Measurements from ENCODE around the gene FOXJ1.
"Not testable (repeated sequence)": the region's sequence is repeated elsewhere in the genome, so short reads cannot be mapped to it uniquely, and the experiment has no call there.

Gene FOXJ1, protein sequence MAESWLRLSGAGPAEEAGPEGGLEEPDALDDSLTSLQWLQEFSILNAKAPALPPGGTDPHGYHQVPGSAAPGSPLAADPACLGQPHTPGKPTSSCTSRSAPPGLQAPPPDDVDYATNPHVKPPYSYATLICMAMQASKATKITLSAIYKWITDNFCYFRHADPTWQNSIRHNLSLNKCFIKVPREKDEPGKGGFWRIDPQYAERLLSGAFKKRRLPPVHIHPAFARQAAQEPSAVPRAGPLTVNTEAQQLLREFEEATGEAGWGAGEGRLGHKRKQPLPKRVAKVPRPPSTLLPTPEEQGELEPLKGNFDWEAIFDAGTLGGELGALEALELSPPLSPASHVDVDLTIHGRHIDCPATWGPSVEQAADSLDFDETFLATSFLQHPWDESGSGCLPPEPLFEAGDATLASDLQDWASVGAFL

DNA sequence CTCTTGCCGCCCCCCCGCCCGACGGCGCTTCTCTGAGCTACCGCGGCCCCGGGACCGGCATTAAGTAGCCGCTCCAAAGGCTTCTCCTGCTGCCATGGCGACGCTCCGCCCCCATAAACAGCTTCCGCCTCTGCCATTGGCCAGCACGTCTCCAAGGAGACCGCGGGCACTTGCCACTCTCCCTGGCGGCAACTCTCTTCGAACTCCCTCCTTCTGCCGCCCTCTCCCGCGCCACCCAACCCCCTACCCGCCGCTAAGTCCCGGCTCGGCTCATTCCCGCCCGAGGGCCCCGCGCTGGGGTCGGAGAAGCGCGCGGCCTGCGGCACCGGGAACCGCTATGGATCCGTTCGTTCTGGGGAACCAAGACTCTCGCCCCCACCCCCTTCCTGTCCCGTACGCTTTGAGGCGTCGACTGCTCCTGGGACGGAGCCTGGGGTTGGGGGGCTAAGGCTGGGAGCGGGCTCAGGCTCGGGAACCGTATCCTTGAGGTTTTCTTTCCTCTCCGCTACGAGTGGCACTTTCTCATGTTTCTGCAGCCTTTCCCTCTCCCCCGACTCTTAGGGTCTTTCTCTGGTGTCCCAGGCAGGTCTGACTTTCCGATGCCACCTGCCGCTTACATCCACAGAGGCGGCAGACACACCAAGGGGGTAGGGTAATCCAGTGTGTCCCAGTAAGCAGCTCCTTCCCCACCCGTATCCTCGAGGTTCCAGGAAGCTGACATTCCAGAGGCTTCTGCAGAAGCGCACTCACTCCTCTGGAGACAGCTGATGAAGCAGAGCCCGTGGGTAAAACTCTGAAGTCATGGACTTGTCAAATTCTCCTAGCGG lies at the start of gene FOXJ1:
Gene FOXJ1, minus strand, starts transcription at position 34 of the 827 bp plus-strand sequence. CDS start 850 bp downstream, outside the sequence.
- DNase-seq (ENCODE audit: low read depth), result peak; percentile 75

DNA sequence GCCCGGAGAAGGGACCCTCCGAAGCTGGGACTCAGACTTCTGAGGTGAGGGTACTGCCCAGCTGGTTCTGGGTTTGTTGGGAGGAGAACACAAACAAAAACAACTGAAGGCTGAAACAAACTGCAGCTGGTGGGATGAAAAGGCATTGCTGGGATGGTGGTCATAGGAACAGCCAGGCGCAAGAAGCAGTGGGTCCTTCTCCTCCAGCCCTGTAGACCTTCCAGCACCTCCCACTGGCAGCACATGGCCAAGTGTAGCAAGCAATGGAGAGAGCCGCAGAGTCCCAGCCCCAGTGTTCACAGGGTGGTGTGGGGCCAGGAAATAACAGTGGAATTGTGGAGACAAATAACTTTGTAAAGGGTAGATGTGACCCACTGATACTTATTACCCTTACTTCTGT lies 48.7 kb upstream of the FOXJ1 start:
- no peak for DNase-seq (ENCODE audit: low read depth)

DNA sequence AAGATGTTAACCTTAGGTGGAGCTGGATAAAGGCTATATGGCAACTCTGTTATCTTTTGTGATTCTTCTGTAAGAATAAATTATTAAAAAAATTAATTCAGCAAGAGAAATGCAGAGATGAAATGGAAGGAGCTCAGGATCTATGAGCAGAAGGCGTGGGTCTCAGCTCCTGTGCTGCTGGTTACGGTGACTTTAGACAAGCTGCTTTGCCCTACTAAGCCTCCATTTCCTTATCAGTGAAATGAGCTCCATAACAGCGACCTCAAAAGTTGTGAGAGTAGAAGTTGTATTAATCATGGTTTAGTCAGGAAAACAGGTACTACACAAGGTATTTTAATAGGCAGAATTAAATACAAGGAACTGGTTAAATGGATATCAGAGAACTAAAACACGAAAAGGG lies 48.2 kb upstream of the FOXJ1 start:
- DNase-seq (ENCODE audit: low read depth), result no peak

DNA sequence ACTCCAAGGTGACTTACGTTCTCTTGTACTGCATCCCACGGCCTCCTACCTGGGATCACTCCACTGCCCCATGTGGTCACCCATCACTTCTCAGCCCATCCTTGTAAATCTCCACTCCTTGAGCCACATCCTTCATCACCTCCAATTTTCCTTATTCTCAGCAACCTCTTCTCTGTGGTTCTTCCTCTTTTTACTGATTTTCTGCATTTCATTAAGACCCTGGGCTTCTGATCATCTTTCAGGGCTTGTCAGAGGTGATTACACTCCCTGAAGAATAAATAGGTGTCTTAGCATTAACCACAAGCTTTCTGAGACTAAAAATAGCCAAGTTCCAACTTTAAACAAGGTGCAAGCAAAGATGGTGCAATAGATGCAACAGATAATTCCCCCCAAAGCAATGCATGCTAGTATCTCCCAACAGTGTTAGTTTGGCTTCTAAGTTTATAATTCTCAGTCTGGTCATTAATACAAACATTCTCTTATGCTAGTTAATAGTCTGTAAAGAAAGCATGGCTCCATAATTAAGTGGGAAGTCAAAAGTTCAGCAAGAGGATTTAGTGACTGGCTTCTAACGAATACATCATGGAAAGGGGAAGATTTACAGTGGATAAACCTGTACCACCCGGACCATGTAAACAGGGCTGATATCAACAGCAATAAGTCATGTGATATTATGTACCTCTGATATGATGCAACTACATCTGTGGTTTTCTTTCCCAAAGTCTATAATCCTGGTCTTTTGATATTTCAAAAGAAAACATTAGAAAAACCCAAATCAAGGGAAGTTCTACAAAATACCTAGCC lies 47.4 kb upstream of the FOXJ1 start:
- no peak for DNase-seq (ENCODE audit: low read depth)

DNA sequence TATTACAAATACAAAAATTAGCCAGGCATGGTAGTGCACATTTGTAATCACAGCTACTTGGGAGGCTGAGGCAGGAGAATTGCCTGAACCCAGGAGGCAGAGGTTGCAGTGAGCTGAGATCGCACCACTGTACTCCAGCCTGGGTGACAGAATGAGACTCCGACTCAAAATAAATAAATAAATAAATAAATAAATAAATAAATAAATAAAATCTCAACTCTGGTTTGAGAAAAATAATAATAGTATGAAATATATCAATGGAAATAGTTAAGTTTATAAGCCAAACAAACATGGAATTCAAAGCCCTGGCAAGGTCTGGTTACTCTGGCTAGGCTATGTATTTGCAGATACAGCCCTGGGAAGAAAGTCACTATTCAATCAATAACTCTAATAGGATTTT lies 45.7 kb upstream of the FOXJ1 start:
- DNase-seq (ENCODE audit: low read depth), result not testable (repeated sequence)

DNA sequence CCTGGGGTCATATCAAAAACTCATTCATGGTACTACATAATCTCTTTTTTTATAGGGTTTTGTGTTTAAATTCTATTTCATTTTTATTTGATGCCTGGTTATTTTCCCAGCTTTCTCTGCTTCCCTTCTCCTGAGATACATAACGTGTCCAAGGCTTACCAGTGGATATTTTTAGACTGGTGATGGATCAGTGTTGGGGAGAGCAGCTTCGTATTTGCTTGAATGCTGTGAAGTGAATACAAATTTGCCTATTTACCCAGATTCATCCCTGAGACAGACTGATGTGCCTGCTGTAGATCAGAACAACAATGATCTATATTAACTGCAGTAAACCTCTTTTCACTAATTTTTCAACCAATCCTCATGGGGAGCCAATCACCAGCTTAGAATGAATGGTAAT lies 43.2 kb upstream of the FOXJ1 start:
- no peak for DNase-seq (ENCODE audit: low read depth)

DNA sequence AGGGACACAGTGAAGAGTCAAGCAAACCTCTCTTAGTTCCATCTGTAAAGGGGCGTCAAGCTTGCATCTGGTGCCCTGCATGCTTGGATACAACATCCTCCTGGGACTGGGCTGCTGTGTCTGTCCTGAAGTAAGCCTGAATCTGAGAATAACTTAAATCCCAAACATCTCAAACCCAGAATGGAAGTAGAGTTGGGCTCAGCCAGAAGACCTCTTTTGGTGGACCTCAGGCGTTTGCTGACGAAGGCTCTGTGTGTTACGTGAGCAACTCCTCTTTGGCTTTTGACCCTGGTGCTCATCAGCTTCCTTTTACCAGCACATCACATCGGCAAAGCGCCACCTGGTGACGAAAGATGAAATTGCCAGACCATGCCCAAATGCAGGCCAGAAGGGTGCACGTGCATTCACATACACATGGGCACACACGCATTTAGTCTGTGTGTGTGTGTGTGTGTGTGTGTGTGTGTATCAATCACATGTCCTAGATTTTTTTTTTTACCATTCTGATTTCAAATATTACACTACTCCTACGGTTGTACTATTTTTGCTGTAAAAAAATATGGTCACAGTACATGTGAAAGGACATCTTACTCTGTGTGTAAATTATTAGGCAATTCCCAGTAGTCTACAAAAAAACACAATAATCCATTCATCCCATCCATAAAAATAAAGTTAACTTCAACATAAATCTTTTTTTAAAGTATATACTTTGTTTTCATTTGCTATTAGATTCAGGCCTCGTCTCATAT lies 41.1 kb upstream of the FOXJ1 start:
- peak; percentile 88 for DNase-seq (ENCODE audit: low read depth)

DNA sequence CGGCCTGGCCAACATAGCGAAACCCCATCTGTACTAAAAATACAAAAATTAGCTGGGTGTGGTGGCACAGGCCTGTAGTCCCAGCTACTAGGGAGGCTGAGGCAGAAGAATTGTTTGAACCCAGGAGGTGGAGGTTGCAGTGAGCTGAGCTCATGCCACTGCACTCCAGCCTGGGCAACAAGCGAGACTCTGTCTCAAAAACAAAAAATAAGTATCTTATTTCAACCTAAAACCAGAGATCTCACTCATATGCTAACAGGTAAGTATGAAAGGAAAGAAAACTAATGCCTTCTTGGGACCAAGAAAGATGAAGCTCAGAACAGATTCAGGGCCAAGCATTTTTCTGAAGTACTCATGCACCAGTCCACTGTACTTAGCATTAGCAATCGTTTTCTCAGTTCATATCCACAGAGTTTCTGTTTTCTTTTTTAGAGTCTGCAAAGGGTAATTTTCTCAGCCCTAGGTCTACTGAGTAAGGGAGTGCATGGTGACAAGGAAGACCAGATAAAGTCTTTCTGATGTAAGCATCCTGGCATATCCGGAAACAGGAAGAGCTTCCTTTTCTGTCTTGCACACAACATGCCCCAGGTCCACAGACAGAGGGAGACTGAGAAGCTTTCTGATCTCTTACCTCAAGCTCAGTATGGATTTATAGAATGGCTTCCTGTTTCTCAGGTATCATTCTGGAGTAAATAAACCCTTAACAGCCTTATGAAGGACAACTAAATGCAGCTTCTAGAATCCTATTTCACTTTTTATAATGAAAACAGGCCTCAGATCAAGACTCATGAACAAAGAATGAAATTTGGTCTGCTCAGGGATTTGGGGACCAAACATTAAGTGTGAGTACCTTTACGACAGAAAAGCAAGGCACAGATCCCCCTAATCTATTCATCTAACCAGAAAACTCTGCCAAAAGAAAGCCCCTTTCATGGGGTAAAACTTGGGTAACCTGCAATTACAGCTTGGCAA lies 38.7 kb upstream of the FOXJ1 start:
- DNase-seq (ENCODE audit: low read depth), result no peak

DNA sequence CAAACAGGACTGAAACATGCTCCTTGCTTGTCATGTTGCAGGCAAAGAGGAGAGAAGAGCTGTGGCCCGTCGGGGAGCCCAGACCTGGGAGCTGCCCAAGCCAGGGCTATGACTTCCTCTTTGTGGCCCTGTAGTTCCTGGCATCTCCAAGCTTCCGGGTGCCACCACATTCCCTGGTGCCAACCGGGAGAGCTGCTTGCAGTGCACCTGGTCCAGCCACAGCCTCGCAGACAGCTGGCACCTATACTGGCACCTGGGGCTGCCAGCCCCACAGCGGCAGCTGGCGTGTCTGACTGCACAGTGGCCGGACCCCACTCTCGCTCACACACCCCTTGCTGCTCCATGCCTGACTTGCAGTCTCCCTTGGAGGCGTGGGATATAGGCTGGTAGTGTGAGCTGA lies 37.1 kb upstream of the FOXJ1 start:
- no peak for DNase-seq (ENCODE audit: low read depth)

DNA sequence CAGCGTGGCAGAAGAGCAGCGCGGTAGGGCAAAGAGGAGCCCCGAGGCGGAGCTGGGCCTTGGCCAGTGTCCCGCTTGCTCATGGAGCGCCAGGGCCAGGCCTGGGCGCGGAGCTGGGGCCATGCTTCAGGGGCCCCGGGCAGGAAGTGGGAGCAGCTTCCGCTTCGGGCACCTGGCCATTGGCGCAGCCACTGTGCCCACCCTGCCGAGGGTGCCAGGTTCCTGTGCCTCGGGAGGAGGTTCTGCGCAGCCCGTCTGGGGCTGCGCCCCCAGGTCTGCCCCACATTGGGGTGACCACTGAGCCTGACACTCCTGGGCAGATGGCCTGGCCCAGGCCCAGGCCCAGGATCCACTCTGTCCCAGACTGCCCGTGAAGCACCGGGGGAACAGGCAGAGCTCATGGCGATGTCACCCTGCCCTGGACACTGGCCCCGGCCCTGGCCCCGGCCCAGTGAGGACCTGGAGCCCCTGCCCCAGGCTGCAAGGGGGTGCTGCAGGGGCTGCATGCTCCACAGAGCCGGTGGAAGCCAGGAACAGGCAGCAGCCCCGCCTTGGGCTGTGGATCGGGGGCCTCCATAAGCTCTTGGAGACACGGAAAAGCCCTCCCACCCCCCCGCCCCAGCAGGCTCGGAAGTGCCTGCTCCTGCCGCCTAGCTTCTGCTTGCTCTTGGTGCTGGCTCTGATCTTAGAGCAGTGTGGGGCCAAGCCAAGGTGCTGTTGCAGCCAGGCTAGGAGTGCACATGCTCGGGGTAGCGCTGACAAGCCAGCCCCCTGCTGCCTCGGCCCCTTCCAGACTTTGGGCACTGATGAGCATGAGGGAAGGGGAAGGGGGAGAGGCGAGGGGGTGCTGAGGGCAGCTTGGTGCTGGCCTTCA lies 35.9 kb upstream of the FOXJ1 start:
- no peak for DNase-seq (ENCODE audit: low read depth)

DNA sequence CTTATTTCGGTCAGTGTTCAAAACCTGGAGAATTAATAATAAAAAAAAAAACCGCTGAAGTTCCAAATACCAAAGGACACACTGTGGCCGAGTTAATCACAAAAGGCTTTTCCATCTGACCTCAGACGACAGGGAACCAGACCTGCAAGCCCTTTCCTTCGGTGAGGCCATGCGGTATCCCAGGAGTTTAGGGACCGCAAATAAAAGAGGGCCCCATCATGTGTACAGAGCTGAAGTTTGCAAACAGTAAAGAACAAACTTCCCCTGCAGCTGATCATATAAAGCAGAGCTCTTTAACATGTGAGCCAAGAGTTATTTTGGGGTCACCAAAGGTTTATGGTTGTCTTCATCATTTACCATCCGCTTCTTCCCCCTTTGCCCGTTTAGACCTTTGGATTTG lies 33.0 kb upstream of the FOXJ1 start:
- no peak for DNase-seq (ENCODE audit: low read depth)

DNA sequence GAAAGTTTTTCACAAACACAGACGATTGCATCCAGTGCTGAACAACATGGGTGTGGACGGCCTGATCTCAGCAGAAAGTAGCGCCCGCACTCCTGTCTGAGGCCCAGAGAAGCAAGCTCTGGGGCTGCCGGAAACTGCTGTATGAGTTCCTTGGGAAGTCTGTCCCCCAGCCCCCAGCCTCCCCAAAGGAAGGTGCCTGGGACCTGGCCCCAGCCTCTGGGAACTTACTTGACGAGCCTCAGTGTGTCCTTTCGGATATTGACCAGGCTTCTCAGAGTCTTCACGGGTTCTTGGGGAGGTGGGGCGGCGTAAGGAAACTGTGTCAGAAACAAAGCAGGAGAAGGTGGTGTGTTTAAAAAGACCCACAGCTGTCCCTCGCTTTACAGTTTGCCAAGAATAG lies 32.4 kb upstream of the FOXJ1 start:
- DNase-seq (ENCODE audit: low read depth), result no peak

DNA sequence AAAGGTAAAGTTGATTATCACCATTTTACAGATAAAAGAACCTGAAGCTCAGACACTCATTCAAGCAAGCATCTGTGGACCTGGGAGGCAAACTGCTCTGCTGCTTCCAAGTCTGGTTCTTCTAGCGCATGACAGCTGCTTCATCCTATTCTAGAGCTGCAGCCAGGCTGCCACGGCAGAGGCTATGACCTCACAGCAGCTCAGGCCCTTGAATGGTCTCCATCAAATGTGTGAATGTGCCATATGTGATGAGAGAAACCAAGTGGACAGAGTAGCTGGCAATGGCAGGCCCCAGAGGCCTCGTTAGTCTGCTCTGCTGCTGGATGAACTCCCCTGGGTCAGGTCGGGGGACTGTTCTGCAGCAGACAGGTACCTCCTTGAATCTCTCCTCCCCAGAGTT lies 30.7 kb upstream of the FOXJ1 start:
- no peak for DNase-seq (ENCODE audit: low read depth)

DNA sequence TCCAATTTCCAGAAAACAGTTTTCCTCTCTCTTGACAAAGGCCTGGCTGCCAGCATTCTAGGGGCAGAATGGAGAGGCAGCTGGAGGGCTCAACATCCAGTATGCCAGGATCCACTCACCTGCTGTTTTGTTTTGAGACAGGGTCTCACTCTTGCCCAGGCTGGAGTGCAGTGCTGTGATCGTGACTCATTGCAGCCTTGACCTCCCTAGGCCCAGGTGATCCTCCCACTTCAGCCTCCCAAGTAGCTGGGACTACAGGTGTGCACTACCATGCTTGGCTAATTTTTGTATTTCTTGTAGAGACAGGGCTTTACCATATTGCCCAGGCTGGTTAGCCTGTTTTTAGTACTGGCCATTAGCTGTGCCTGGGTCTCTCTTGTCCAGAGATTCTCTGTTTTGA lies 29.1 kb upstream of the FOXJ1 start:
- DNase-seq (ENCODE audit: low read depth), result no peak

DNA sequence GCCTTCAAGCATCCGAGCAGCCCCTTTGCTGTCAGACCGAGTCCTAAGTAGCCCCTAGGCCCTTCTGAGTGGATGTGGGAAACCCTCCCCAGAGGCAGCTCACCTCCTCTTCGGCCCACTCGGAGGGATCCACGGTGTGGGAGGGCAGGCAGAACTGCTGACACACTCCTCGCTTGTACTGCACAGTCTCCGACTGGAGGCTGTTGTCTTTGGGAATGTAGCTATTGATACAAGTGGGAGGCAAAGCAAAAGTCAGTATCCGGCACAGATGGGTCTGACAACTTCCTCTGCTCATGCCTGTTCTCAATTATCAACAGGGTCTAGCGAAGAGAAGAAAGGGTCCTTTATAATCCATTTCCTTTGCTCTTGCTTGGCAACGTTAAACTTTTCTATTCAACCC lies 25.9 kb upstream of the FOXJ1 start:
- no peak for DNase-seq (ENCODE audit: low read depth)

DNA sequence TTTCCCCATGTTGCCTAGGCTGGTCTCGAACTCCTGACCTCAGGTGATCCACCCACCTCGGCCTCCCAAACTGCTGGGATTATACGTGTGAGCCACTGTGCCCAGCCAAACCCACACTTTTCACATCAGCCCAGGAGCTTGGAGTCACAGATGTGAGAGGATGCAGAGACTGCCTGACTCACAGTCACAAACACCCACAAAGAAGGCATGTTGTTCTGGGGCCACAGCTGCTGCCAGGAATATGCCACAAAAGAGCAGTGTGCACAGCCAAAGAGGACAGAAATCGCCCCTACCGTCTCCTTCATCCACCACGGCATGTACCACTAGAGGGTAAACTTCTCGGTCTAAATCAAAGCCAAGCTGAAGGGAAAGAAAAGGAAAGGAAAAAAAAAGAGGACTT lies 25.1 kb upstream of the FOXJ1 start:
- no peak for DNase-seq (ENCODE audit: low read depth)

DNA sequence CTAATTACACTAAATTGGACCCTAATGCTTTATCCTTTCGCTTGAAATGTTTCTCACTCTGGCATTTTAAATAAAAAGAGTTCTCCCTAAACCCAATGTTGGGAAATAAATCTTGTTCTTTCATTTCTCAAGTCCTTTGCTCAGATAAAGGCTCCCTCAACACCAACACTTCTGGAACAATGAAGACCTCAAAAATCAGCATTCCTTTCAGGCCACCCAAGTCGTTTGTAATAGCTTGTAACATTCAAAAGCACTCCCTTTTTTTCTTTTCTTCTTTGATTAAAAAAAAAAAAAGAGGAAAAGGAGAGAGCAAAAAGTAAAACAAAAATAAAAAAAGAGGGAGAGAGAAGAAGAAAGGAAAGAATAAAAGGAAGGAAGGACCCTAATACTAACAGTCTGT lies 23.3 kb upstream of the FOXJ1 start:
- DNase-seq (ENCODE audit: low read depth), result no peak

DNA sequence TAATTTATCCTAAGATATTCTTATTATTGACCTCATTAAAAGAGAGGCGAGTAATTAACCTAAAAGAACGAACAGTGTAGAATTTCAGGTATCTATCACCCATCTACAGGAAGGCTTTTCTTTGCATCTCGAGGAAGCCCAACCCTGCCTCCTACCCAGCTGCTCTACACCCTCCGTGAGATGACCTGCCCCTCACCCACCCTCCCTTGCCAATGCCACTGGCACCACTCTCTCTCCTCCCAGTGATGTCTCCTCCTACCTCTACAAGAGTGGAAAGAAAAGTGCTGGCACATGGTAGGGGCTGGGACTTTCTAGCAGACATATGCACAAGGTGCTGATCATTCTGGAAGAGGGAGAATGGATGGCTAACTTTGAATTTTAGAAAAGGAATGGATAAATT lies 22.9 kb upstream of the FOXJ1 start:
- no peak for DNase-seq (ENCODE audit: low read depth)

DNA sequence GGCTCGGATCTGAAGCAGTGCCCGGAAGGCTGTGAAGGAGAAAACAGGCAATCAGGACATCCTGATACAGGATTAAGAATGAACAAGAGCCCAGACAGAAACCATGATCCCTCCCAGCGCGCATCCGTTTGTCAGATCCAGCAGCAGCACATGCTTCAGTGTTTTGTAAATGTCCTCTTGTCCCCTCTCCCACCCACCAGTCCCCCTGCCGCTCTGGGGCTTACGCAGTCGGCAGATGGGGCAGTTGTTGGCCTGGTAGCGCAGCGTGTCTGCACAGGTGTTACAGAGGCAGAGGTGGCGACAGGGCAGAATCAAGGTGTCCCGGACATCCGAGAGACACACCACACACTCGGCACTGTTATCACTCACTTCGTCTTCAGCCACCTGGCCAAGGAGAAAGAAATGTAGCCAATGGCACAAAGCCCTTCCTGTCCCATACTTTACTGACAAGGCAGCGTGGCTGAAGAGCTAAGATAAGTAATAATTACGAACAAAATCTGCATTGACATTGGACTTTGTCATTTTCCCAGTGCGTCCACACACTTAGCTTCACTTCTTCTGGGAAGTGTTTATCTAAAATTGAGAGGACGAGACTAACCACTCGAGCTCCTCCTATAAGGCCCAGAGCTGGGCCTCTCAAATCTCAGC lies 20.7 kb upstream of the FOXJ1 start:
- no peak for DNase-seq (ENCODE audit: low read depth)

All from fibroblast of the conjunctiva (primary cell).